ENCODE data around the gene KIAA0040. TPM values are rescaled to one million over a fixed set of nuclear protein-coding genes. Genes with fewer than 3 reads are reported as not detected.

Gene KIAA0040
- total and polyA plus RNA-seq, 2 experiments from 2014 or later = 1.4 to 1.6 TPM

- Histone ChIP-seq H3K4me1 (ENCODE audit: low read depth) (peaks cover 4% of the 10 kb centered on the region), H3K27me3 (peaks cover 51% of the 10 kb centered on the region), H3K9me3 (ENCODE audit: low read depth) (no peaks in the 10 kb centered on the region), H3K4me3 (no peak overlapping the region), H3K36me3 (no peaks in the 10 kb centered on the region), H3K27ac (no peak overlapping the region)
- no peak for TF ChIP-seq CTCF (IDR thresholded peaks at IDR 0.05; ENCODE audit: low read depth, low read length)
- DNase-seq (ENCODE audit: low read depth in 1 of 2, low spot score in 1 of 2) = no peak
Measured at GRCh38 chr1:175193527-175193910, 943 bp upstream of the KIAA0040 start.

- Histone ChIP-seq H3K36me3 (no peaks in the 10 kb centered on the region), H3K27me3 (peaks cover 51% of the 10 kb centered on the region), H3K9me3 (ENCODE audit: low read depth) (no peaks in the 10 kb centered on the region), H3K4me1 (ENCODE audit: low read depth) (peaks cover 4% of the 10 kb centered on the region), H3K4me3 (peak overlapping the region; percentile 45), H3K27ac (no peak overlapping the region)
- no peak for TF ChIP-seq CTCF (IDR thresholded peaks at IDR 0.05; ENCODE audit: low read depth, low read length)
- DNase-seq (ENCODE audit: low read depth in 1 of 2, low spot score in 1 of 2) = peak in 1 of 2 donors; percentile 48
Measured at GRCh38 chr1:175192111-175192629, 406 bp downstream of the KIAA0040 start.

- no peaks in the 10 kb centered on the region for H3K9me3 ChIP-seq (ENCODE audit: low read depth)
- no peak overlapping the region for H3K27ac ChIP-seq
- H3K4me1 ChIP-seq (ENCODE audit: low read depth) = peaks cover 4% of the 10 kb centered on the region
- no peak for TF ChIP-seq CTCF (IDR thresholded peaks at IDR 0.05; ENCODE audit: low read depth, low read length)
- no peak for DNase-seq (ENCODE audit: low read depth in 1 of 2, low spot score in 1 of 2)
- peaks cover 51% of the 10 kb centered on the region for H3K27me3 ChIP-seq
- H3K4me3 ChIP-seq = peak overlapping the region; percentile 45
- no peaks in the 10 kb centered on the region for H3K36me3 ChIP-seq
Measured at GRCh38 chr1:175191659-175192058, 917 bp downstream of the KIAA0040 start.

GRCh38 chr1:175188936-175189335 is 3.6 kb downstream of the KIAA0040 start:
- H3K9me3 ChIP-seq (ENCODE audit: low read depth) = no peaks in the 10 kb centered on the region
- peaks cover 30% of the 10 kb centered on the region for H3K27me3 ChIP-seq
- H3K4me1 ChIP-seq (ENCODE audit: low read depth) = peaks cover 4% of the 10 kb centered on the region
- no peaks in the 10 kb centered on the region for H3K36me3 ChIP-seq
- H3K27ac ChIP-seq = no peak overlapping the region
- TF ChIP-seq CTCF (IDR thresholded peaks at IDR 0.05; ENCODE audit: low read depth, low read length) = no peak
- DNase-seq (ENCODE audit: low read depth in 1 of 2, low spot score in 1 of 2) = no peak
- no peak overlapping the region for H3K4me3 ChIP-seq

GRCh38 chr1:175186433-175187160 is 6.0 kb downstream of the KIAA0040 start:
- no peak for TF ChIP-seq CTCF (IDR thresholded peaks at IDR 0.05; ENCODE audit: low read depth, low read length)
- no peak overlapping the region for H3K27ac ChIP-seq
- H3K36me3 ChIP-seq = no peaks in the 10 kb centered on the region
- H3K27me3 ChIP-seq = peaks cover 13% of the 10 kb centered on the region
- no peaks in the 10 kb centered on the region for H3K4me1 ChIP-seq (ENCODE audit: low read depth)
- no peak for DNase-seq (ENCODE audit: low read depth in 1 of 2, low spot score in 1 of 2)
- H3K9me3 ChIP-seq (ENCODE audit: low read depth) = no peaks in the 10 kb centered on the region
- no peak overlapping the region for H3K4me3 ChIP-seq
